COLO829 (cell line): ENCODE data around the gene ZFHX3.

ENCODE experiments used
- DNase-seq: peaks from one replicate; pipeline ENCODE4 v3.0.0; 2012; ENCODE audit warnings: low spot score

Gene ZFHX3

GRCh38 chr16:72824027-72824426 lies 223.9 kb downstream of the ZFHX3 start:
- DNase-seq = no peak

- no peak for DNase-seq
Observed at GRCh38 chr16:72821185-72821950, 226.6 kb downstream of the ZFHX3 start.

GRCh38 chr16:72819345-72819744 lies 228.6 kb downstream of the ZFHX3 start:
- no peak for DNase-seq

- no peak for DNase-seq
Observed at GRCh38 chr16:72818236-72818845, 229.6 kb downstream of the ZFHX3 start.

- DNase-seq = no peak
Observed at GRCh38 chr16:72815348-72816318, 232.3 kb downstream of the ZFHX3 start.

GRCh38 chr16:72814226-72814625 lies 233.7 kb downstream of the ZFHX3 start:
- DNase-seq = no peak

GRCh38 chr16:72812672-72813071 lies 235.3 kb downstream of the ZFHX3 start:
- DNase-seq = no peak

GRCh38 chr16:72811876-72812275 lies 236.1 kb downstream of the ZFHX3 start:
- DNase-seq = no peak

- no peak for DNase-seq
Observed at GRCh38 chr16:72811188-72811720, 236.7 kb downstream of the ZFHX3 start.

- no peak for DNase-seq
Observed at GRCh38 chr16:72810480-72810879, 237.4 kb downstream of the ZFHX3 start.

- no peak for DNase-seq
Observed at GRCh38 chr16:72809446-72809845, 238.5 kb downstream of the ZFHX3 start.

GRCh38 chr16:72808754-72809153 lies 239.2 kb downstream of the ZFHX3 start:
- DNase-seq = no peak

- DNase-seq = no peak
Observed at GRCh38 chr16:72807245-72807644, 240.7 kb downstream of the ZFHX3 start.

GRCh38 chr16:72805486-72805885 lies 242.4 kb downstream of the ZFHX3 start:
- DNase-seq = no peak

GRCh38 chr16:72800524-72801161 lies 247.3 kb downstream of the ZFHX3 start:
- DNase-seq = no peak

- no peak for DNase-seq
Observed at GRCh38 chr16:72798264-72798663, 249.7 kb downstream of the ZFHX3 start.

- no peak for DNase-seq
Observed at GRCh38 chr16:72797621-72798020, 250.3 kb downstream of the ZFHX3 start.

- DNase-seq = no peak
Observed at GRCh38 chr16:72796222-72796621, 251.7 kb downstream of the ZFHX3 start.

- DNase-seq = no peak
Observed at GRCh38 chr16:72794986-72795385, 252.9 kb downstream of the ZFHX3 start.

- DNase-seq = no peak
Observed at GRCh38 chr16:72794319-72794718, 253.6 kb downstream of the ZFHX3 start.

- DNase-seq = no peak
Observed at GRCh38 chr16:72793716-72794115, 254.2 kb downstream of the ZFHX3 start.

- DNase-seq = no peak
Observed at GRCh38 chr16:72793017-72793416, 254.9 kb downstream of the ZFHX3 start.
